ENCODE data around the gene ECHDC1.

The ECHDC1 gene

GRCh38 chr6:127302728-127303660, 40.4 kb downstream of the ECHDC1 start:
- Histone ChIP-seq H3K27me3 (ENCODE audit: control insufficient read depth, insufficient read depth, low read length) (no peaks in the 10 kb centered on the region), H3K4me1 (ENCODE audit: control insufficient read depth, insufficient read depth, low read length) (no peaks in the 10 kb centered on the region), H3K9ac (ENCODE audit: low read length) (no peak overlapping the region), H3K4me3 (ENCODE audit: low read depth, low read length) (no peak overlapping the region), H3K27ac (ENCODE audit: low read depth, low read length) (no peak overlapping the region), H3K36me3 (ENCODE audit: control insufficient read depth, insufficient read depth, low read length) (peaks cover 4% of the 10 kb centered on the region; the same call in 1 of the 2 replicates), H3K9me3 (ENCODE audit: control insufficient read depth, insufficient read depth, low read depth, low read length) (0 out of 2 replicates have a peak, but pooled peaks cover under 1% of the 10 kb centered on the region)

- no peaks in the 10 kb centered on the region for H3K27me3 ChIP-seq (ENCODE audit: control insufficient read depth, insufficient read depth, low read length)
- no peak overlapping the region for H3K27ac ChIP-seq (ENCODE audit: low read depth, low read length)
- H3K36me3 ChIP-seq (ENCODE audit: control insufficient read depth, insufficient read depth, low read length): peaks cover 4% of the 10 kb centered on the region; the same call in 1 of the 2 replicates
- no peak overlapping the region for H3K9ac ChIP-seq (ENCODE audit: low read length)
- peaks cover 9% of the 10 kb centered on the region; the same call in 1 of the 2 replicates for H3K4me1 ChIP-seq (ENCODE audit: control insufficient read depth, insufficient read depth, low read length)
- no peaks in the 10 kb centered on the region for H3K9me3 ChIP-seq (ENCODE audit: control insufficient read depth, insufficient read depth, low read depth, low read length)
- H3K4me3 ChIP-seq (ENCODE audit: low read depth, low read length): no peak overlapping the region
Observed at GRCh38 chr6:127301199-127301700, 42.2 kb downstream of the ECHDC1 start.

- H3K9me3 ChIP-seq (ENCODE audit: control insufficient read depth, insufficient read depth, low read depth, low read length): no peaks in the 10 kb centered on the region
- H3K36me3 ChIP-seq (ENCODE audit: control insufficient read depth, insufficient read depth, low read length): peaks cover 4% of the 10 kb centered on the region; the same call in 1 of the 2 replicates
- no peak overlapping the region for H3K9ac ChIP-seq (ENCODE audit: low read length)
- H3K4me1 ChIP-seq (ENCODE audit: control insufficient read depth, insufficient read depth, low read length): peaks cover 9% of the 10 kb centered on the region; the same call in 1 of the 2 replicates
- H3K27ac ChIP-seq (ENCODE audit: low read depth, low read length): no peak overlapping the region
- no peaks in the 10 kb centered on the region for H3K27me3 ChIP-seq (ENCODE audit: control insufficient read depth, insufficient read depth, low read length)
- H3K4me3 ChIP-seq (ENCODE audit: low read depth, low read length): no peak overlapping the region
Observed at GRCh38 chr6:127300411-127300810, 43.0 kb downstream of the ECHDC1 start.

GRCh38 chr6:127299522-127300240, 43.7 kb downstream of the ECHDC1 start:
- H3K36me3 ChIP-seq (ENCODE audit: control insufficient read depth, insufficient read depth, low read length): peaks cover 4% of the 10 kb centered on the region; the same call in 1 of the 2 replicates
- H3K9ac ChIP-seq (ENCODE audit: low read length): no peak overlapping the region
- no peak overlapping the region for H3K4me3 ChIP-seq (ENCODE audit: low read depth, low read length)
- H3K27ac ChIP-seq (ENCODE audit: low read depth, low read length): no peak overlapping the region
- no peaks in the 10 kb centered on the region for H3K27me3 ChIP-seq (ENCODE audit: control insufficient read depth, insufficient read depth, low read length)
- H3K9me3 ChIP-seq (ENCODE audit: control insufficient read depth, insufficient read depth, low read depth, low read length): no peaks in the 10 kb centered on the region
- peaks cover 9% of the 10 kb centered on the region; the same call in 1 of the 2 replicates for H3K4me1 ChIP-seq (ENCODE audit: control insufficient read depth, insufficient read depth, low read length)

GRCh38 chr6:127298475-127298874, 44.9 kb downstream of the ECHDC1 start:
- H3K27me3 ChIP-seq (ENCODE audit: control insufficient read depth, insufficient read depth, low read length): no peaks in the 10 kb centered on the region

GRCh38 chr6:127297502-127298070, 45.8 kb downstream of the ECHDC1 start:
- no peaks in the 10 kb centered on the region for H3K9me3 ChIP-seq (ENCODE audit: control insufficient read depth, insufficient read depth, low read depth, low read length)
- H3K9ac ChIP-seq (ENCODE audit: low read length): no peak overlapping the region
- no peak overlapping the region for H3K27ac ChIP-seq (ENCODE audit: low read depth, low read length)
- no peaks in the 10 kb centered on the region for H3K27me3 ChIP-seq (ENCODE audit: control insufficient read depth, insufficient read depth, low read length)
- no peak overlapping the region; the same call in 1 of the 2 replicates for H3K4me3 ChIP-seq (ENCODE audit: low read depth, low read length)
- peaks cover 9% of the 10 kb centered on the region; the same call in 1 of the 2 replicates for H3K4me1 ChIP-seq (ENCODE audit: control insufficient read depth, insufficient read depth, low read length)
- H3K36me3 ChIP-seq (ENCODE audit: control insufficient read depth, insufficient read depth, low read length): peaks cover 6% of the 10 kb centered on the region; the same call in 1 of the 2 replicates

More at GRCh38 chr6:127298475-127298874, 44.9 kb downstream of the ECHDC1 start:
- Histone ChIP-seq H3K27ac (ENCODE audit: low read depth, low read length) (no peak overlapping the region), H3K9me3 (ENCODE audit: control insufficient read depth, insufficient read depth, low read depth, low read length) (no peaks in the 10 kb centered on the region), H3K36me3 (ENCODE audit: control insufficient read depth, insufficient read depth, low read length) (peaks cover 6% of the 10 kb centered on the region; the same call in 1 of the 2 replicates), H3K4me3 (ENCODE audit: low read depth, low read length) (no peak overlapping the region), H3K4me1 (ENCODE audit: control insufficient read depth, insufficient read depth, low read length) (peaks cover 9% of the 10 kb centered on the region; the same call in 1 of the 2 replicates), H3K9ac (ENCODE audit: low read length) (no peak overlapping the region)

GRCh38 chr6:127291495-127291894, 51.9 kb downstream of the ECHDC1 start:
- no peaks in the 10 kb centered on the region for H3K27me3 ChIP-seq (ENCODE audit: control insufficient read depth, insufficient read depth, low read length)
- H3K4me3 ChIP-seq (ENCODE audit: low read depth, low read length): no peak overlapping the region
- H3K36me3 ChIP-seq (ENCODE audit: control insufficient read depth, insufficient read depth, low read length): peaks cover 32% of the 10 kb centered on the region
- no peaks in the 10 kb centered on the region for H3K9me3 ChIP-seq (ENCODE audit: control insufficient read depth, insufficient read depth, low read depth, low read length)
- 0 out of 2 replicates have a peak overlapping the region, but pooled peaks have one; percentile 26 for H3K27ac ChIP-seq (ENCODE audit: low read depth, low read length)
- no peak overlapping the region for H3K9ac ChIP-seq (ENCODE audit: low read length)
- peaks cover 16% of the 10 kb centered on the region; the same call in 1 of the 2 replicates for H3K4me1 ChIP-seq (ENCODE audit: control insufficient read depth, insufficient read depth, low read length)

- no peaks in the 10 kb centered on the region for H3K27me3 ChIP-seq (ENCODE audit: control insufficient read depth, insufficient read depth, low read length)
- H3K9ac ChIP-seq (ENCODE audit: low read length): no peak overlapping the region
- H3K9me3 ChIP-seq (ENCODE audit: control insufficient read depth, insufficient read depth, low read depth, low read length): no peaks in the 10 kb centered on the region
- peaks cover 40% of the 10 kb centered on the region for H3K36me3 ChIP-seq (ENCODE audit: control insufficient read depth, insufficient read depth, low read length)
- H3K27ac ChIP-seq (ENCODE audit: low read depth, low read length): no peak overlapping the region
- H3K4me3 ChIP-seq (ENCODE audit: low read depth, low read length): no peak overlapping the region
- H3K4me1 ChIP-seq (ENCODE audit: control insufficient read depth, insufficient read depth, low read length): peaks cover 16% of the 10 kb centered on the region; the same call in 1 of the 2 replicates
Observed at GRCh38 chr6:127290391-127291265, 52.8 kb downstream of the ECHDC1 start.

GRCh38 chr6:127289934-127290333, 53.5 kb downstream of the ECHDC1 start:
- Histone ChIP-seq H3K27me3 (ENCODE audit: control insufficient read depth, insufficient read depth, low read length) (no peaks in the 10 kb centered on the region), H3K4me1 (ENCODE audit: control insufficient read depth, insufficient read depth, low read length) (peaks cover 16% of the 10 kb centered on the region; the same call in 1 of the 2 replicates), H3K9me3 (ENCODE audit: control insufficient read depth, insufficient read depth, low read depth, low read length) (no peaks in the 10 kb centered on the region), H3K27ac (ENCODE audit: low read depth, low read length) (no peak overlapping the region), H3K4me3 (ENCODE audit: low read depth, low read length) (no peak overlapping the region), H3K36me3 (ENCODE audit: control insufficient read depth, insufficient read depth, low read length) (peaks cover 46% of the 10 kb centered on the region), H3K9ac (ENCODE audit: low read length) (no peak overlapping the region)

GRCh38 chr6:127288705-127289104, 54.7 kb downstream of the ECHDC1 start:
- H3K36me3 ChIP-seq (ENCODE audit: control insufficient read depth, insufficient read depth, low read length): peaks cover 53% of the 10 kb centered on the region
- no peak overlapping the region for H3K4me3 ChIP-seq (ENCODE audit: low read depth, low read length)
- no peaks in the 10 kb centered on the region for H3K27me3 ChIP-seq (ENCODE audit: control insufficient read depth, insufficient read depth, low read length)
- peaks cover 16% of the 10 kb centered on the region; the same call in 1 of the 2 replicates for H3K4me1 ChIP-seq (ENCODE audit: control insufficient read depth, insufficient read depth, low read length)
- H3K27ac ChIP-seq (ENCODE audit: low read depth, low read length): no peak overlapping the region
- no peaks in the 10 kb centered on the region for H3K9me3 ChIP-seq (ENCODE audit: control insufficient read depth, insufficient read depth, low read depth, low read length)
- no peak overlapping the region for H3K9ac ChIP-seq (ENCODE audit: low read length)

All from HUES6 (cell line).